Posterior cingulate gyrus (tissue), 11 donors: ENCODE data around the gene SLITRK4.

Experiments
- DNase-seq, 10 donors: peaks; one replicate each; pipeline versions ENCODE4 v3.0.0 to v3.0.0-alpha.2; 2020 to 2021; ENCODE audit warnings: mixed read lengths in 3 of 10
- intact Hi-C: fragments of 100-400 bp; cut with DNase I; formaldehyde crosslinking; loops from one replicate; pipeline ENCODE4 v1.15.1; 2023

The SLITRK4 gene

DNA sequence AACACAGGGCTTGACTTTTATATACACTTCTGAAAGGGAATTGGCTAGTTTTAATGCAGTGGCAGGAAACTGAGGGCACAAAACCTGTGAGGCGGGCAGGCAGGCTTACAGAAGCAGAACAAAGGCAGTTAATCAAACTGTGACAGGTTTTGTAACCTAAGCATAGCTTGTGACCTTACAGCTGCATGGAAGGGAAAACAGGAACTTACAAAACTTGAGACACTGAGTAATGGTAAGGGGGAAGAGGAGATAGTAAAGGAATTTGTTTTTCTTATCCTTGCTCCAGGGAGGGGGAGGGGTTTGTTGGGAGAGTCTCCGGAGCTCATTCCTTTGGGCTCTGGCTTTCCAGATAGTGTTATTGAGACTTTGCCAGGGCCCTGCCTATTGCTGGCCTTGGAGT is 55.6 kb downstream of the SLITRK4 start:
- intact Hi-C loops = no loop called here
- no peak for DNase-seq
